ENCODE results near the gene CCSER1.
"Not testable (repeated sequence)": the region's sequence is repeated elsewhere in the genome, so short reads cannot be mapped to it uniquely, and the experiment has no call there.

The CCSER1 gene

DNA sequence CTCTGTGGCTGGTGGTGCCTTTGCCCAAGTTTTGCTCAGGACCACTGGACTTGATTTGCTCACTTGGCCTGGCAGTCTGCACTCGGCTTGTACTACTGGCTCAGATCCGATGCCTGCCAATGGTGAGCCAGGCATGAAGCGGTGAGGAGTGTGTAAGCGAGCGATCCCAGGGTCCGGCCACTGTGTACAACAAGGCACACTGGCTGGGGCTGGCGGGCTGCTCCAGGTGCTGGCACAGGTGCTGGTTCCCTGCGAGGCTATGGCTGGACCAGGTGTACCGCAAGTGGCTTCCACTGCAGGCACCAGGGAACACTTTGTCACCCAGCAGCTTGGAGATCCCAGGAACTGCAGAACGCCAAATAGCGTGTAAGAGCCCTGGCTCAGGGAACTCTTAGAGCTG is 329.7 kb downstream of the CCSER1 start:
- DNase-seq, result no peak

DNA sequence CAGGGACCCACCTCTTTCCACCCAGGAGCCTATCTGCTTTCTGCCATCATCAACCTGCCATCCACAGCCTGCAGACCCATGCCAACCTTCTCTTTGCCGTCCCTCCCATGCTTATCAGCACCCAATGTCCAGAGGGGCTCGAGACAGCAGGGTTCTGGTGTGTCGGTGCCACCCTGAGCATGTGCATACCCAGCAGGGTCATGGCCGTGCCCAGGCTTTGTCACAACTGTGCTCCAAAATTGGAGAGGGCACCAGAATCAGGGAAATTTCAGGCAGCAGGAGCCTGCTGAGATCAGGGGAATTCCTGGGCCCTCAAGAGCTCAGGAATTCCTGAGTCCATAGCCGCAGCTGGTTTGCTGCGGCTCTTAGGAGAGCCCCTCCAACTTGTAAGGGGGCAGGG is 330.6 kb downstream of the CCSER1 start:
- no peak for DNase-seq

DNA sequence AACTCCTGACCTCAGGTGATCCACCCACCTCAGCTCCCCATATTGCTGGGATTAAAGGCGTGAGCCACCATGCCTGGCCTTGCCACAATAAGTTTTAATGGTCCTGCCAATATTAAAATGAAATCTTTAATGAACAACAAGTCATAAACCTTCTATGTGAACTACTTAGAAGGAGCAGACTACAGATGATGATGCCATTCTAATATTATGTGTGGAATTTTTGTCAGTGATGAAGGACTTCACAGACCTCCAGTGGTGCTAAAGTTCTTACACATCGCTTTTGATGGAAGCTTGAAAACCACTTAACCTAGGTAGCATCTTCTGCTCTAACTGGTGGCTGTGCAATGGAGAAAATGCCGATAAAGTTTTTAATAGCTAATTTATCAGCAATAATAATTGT is 331.4 kb downstream of the CCSER1 start:
- DNase-seq, result no peak

DNA sequence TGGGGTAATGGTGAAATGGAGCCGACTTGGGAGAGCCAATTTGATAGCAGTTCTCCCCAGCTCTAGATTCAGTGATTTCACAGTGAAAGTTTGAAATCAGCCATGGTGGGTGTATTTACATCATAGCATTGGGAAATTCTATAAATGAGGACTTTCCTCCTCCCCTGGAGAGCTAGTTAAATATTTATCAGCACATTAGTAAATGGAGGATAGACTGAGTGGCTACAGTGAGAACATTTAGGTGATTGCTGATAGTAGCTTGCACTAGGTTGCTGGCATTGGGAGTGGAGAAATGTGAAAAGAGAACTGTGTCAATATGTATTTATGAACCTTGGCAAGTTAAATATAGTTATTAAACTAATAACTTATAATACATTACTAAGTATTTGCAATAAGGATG is 347.3 kb downstream of the CCSER1 start:
- no peak for DNase-seq

DNA sequence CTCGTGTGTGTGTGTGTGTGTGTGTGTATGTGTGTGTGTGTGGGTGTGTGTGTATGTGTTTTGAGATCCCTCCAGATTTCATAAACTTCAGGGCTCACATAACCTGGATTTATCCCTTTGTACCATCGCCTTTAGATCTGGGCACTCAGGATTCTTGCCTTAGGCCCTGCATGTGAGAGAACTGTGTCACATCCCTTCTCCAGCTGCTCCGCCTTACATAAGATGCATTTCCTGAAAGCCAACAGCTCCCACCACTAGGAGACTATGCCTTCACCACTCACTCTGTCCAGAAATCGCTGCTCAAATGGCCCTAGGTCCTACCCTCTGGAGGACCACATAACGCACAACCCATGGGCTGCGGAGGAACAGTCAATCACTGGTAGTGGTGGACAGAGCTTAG is 348.8 kb downstream of the CCSER1 start:
- DNase-seq, result no peak

DNA sequence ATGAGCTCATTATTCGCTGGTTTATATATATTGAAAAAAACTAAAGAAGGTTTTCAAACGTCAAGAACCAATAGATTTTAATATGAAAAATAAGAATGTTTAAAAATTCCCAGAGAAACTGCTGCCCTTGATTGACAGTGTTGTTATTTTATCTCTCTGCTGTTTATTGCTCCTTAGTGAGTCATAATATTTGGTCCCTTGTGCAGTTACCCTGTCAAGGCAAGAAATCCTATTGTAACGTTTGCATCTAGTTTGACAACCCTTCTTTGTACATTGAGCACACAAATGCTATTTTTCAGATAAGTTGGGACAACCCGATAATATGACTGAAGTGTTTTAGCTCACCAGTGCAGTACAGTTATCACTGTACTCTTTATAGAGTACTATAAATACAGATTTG is 349.4 kb downstream of the CCSER1 start:
- DNase-seq, result no peak

DNA sequence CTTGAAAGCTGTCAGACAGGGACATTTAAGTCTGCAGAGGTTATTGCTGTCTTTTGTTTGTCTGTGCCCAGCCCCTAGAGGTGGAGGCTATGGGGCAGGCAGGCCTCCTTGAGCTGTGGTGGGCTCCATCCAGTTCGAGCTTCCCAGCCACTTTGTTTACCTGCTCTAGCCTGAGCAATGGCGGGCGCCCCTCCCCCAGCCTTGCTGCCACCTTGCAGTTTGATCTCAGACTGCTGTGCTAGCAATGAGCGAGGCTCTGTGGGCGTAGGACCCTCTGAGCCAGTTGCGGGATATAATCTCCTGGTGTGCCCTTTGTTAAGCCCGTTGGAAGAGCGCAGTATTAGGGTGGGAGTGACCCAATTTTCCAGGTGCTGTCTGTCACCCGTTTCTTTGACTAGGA is 357.7 kb downstream of the CCSER1 start:
- DNase-seq, result not testable (repeated sequence)

DNA sequence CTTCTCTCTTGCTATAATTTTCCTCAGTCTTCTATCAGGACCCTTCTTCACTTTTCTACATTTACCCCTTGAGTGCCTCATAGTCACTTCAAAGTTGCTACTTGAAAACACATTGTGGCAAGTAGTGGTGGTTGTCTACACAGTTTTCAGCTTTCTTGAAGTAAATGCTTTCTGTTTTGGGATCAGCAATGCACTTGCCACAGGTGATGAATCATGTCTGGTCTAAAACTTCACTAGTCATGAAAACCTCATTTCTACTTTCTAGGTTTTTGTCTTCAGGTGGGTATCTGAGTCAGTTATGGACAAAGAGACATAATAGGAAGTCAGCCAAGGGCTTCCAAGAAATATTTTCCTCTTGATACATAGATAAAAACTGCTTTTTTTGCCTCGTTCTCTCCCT is 359.2 kb downstream of the CCSER1 start:
- no peak for DNase-seq

DNA sequence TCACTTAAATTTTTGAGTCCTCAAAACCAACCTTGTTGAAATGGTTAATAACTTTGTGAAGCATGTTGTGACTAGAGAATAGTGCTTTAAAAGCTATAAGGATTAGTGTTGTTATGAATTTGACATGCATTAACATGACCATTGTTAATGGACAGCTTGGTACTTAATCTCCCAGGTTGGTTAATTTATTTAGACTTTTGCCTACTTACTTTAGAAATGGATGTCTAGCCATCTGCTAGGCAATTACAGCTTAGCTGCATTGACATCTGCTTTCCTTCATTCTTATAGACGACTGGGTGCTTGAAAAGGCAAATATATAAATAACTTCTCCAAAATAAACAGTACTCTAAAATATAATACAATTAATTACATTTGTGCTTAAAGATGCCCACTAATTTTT is 368.0 kb downstream of the CCSER1 start:
- DNase-seq, result no peak

DNA sequence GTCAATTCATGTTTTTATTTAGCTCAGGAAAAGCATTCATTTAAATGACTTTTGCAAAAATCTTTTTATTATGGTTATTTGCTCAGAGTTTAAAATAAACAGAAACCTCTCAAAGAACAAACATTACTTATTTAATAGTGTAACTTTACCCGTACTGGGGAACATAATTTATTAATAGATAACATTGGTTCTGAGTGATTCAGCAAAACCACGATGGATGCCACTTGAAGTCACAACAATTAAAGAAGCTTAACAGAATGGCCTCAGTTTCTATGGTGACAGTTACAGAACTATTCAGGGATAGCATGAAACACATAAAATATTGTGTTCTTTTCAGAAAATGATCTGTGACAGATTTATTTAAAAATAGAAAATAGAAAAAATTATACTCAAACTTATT is 368.7 kb downstream of the CCSER1 start:
- DNase-seq, result no peak

DNA sequence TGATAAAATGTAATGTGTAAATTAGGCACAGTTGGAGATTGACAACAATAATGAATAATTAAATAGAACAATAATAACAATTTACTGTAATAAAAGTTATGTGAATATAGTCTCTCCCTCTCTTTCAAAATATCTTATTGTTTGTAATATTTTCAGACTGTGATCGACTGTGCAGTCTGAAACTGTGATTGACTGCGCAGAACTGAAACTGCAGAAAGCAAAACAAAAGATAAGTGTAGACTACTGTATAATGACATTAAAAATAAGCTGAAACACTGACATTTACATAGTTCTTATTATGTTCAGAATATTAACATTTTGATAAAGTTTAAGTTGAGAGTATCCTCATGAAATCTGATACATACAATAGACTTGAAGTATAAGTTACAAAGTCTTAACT is 371.0 kb downstream of the CCSER1 start:
- DNase-seq, result no peak

DNA sequence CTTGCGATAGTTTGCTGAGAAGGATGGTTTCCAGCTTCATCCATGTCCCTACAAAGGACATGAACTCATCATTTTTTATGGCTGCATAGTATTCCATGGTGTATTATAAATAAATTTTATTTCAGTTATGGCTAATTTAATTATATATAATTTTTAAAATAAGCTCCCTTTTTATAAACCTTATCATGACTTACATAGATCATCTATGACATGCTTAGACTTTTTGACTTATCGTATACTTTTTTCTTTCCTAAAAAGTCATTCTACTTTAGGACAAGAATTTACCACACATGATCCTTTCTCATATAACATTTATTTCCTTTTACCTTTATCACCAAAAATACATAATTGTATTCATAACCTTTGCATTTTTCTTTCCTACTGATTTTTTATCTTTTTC is 376.5 kb downstream of the CCSER1 start:
- no peak for DNase-seq

DNA sequence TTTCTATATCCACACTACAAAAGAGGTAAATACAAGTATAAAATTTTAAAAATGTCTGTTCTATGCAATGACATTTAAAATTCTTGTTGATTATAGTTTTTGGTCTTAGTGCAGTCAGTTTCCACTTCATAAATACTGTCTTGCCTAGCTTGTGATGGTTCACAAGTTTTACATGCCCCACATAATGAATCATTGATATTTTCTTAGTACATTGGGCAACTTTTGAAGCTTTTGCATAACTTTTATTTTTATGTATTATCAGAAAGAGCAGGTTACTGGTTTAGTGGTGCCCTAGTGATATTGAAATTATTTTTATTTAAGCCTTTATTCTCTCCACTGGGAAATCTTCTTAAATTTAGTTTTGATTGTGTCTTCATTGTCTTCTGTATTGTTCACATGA is 388.0 kb downstream of the CCSER1 start:
- DNase-seq, result no peak

DNA sequence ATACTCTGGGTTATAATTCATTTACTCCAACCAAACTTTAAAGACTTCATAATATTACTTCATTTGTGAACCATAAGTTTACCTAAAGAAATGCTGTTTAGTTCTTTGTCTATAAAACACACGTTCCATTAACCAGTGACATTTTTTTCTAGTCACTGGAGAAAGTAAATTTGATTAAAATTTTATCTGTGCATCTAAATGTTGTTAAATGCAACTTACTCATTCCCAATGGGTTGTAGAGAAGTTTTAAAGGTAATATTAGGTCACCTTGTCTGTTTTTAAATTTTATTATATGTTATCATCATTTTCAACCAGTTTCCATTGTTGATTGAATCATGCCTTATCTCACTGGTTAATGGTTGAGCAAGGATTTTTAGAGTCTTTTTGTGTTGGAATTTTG is 401.4 kb downstream of the CCSER1 start:
- DNase-seq, result no peak

DNA sequence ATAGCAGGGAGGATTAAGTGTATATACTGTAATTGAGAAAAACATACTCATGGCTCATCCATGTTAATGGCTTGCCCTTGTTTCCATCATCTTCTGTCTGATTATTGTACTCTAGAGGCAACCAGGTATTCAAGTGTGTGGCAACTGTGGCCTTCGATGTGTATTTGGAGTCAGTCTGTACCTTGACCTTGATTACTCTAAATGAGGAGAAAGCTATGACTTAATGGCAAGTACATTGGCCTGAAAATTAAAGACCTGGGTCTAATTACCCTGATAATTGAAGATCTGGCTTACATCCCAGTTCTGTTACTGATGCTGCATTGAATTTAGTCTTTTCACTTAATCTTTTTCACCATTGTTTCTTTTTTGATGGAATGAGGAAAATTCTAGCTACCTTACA is 409.2 kb downstream of the CCSER1 start:
- no peak for DNase-seq

DNA sequence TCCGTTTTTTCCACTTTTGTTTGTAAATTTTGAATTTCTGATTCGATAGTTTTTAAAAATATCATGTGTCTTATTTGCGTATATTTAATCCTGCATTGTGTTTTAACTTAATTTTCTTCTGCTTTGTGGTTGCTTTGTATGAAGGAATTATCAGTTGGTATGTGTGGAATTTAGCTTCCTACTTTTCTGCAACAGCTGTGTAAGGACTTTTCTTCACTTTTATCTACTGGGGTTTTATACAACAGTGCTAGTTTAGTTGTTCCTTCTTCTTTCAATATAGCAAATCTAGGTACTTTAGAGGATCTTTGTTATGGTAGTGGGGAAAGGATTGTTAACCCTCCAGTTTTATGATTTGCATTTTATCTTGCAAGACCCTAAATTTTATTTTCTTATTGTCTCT is 410.3 kb downstream of the CCSER1 start:
- no peak for DNase-seq

DNA sequence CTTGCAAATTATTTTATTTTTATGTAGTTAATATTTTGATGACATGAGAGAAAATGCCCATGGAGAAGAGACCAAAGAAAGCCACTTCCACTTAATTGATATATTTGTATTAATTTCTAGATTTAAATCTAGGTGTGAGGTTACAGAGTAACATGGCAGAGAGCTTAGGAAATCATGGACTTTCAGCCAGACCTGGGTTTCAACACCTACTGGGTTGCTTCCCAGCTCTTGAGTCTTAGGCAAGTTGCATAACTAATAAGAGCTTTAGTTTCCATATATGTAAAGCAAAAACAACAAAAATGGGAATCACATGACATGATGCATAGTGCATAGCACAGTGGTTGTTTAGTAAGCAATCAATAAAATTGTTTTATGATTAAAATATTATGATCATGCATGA is 413.3 kb downstream of the CCSER1 start:
- DNase-seq, result no peak

DNA sequence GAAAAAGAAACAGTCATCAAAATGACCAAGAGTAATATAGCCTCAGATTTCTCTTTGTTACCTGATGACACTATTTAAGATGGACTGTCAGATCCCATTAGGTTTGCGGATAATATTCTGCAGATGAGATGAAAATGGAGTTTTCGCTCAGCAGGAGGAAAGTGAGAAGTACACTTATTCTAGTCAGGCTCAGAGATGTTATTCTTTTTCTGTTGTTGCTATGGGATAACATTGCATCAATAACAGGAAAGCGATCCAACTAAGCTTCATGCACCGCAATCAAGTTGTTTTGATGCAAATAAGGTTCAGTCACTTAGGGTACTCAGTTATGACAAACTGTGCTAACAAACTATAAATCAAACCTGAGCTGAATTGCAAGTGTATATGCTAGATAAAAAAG is 415.0 kb downstream of the CCSER1 start:
- no peak for DNase-seq

DNA sequence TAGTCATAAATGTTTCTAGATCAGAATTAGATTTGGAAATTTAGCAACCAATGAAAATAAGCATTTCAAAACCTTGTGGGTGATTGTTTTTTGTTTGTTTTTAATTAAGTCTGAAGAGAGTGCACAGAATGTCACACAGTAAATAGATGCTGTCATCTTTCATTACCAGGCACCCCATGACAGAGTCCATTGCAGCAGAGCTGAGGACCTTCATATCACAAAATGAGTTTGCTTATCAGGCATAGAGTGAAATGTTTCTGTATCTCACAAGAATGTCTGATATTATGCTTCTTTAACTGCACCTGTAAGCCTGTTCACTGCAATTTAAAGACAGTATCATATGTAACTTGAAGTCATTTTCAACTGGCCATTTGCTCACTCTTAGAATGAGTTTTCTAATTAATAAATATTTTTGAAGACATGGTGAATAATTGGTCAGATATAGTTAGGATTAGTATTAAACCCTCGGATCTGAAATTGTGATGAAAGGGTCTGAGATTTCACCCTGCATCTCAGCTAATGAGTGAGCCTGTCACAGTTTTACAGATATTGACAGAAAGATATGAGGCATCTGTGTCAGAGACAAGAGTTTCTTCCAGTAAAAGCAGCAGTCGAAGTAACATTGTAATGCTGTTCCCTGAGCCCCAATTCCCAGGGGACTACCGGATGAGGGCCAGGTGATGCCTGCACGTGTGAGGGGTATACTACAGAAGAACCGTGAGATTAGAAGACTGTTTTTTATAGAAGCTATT is 416.4 kb downstream of the CCSER1 start:
- no peak for DNase-seq

DNA sequence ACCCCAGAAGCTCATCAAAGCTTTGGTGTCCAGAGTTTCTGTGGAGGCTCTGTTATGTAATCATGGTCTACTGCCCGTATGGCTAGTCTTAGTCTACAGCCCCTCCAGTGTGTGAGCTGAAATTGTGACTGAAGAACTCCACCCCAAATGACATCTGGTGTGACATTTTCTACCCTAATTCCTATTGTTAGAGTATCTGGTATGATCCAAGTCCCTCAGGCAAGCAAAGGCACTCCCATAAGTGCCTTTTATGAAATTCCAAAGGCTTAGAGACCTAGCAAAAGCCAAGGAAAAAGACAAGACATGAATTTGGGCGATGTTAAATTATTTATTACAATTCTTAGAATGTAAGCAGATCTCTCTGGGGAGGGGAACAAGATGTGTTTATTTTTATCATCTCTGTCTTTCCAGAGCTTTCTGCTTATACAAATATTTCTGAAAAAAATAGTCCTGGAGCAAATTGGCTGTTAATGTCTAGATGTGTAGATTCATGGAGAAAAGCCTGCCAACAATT is 417.4 kb downstream of the CCSER1 start:
- DNase-seq, result no peak

DNA sequence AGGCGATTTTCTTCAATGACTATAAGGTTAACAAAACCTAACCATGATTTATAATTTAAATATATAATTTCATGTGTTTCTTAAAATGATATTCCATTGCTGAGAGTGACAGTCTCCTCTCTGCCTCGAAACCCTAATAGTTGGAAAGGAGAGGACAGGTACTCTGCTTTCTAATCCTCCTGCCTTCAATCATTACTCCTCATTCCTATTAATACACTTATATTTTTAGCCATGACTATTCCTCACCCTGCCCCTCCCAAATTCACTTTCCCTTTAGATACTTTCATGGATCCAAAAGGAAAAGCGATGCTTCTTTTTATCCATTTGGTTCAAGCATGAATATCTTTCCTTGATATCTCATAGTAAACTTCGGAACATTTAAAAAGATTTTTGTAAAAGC is 418.2 kb downstream of the CCSER1 start:
- DNase-seq, result no peak

DNA sequence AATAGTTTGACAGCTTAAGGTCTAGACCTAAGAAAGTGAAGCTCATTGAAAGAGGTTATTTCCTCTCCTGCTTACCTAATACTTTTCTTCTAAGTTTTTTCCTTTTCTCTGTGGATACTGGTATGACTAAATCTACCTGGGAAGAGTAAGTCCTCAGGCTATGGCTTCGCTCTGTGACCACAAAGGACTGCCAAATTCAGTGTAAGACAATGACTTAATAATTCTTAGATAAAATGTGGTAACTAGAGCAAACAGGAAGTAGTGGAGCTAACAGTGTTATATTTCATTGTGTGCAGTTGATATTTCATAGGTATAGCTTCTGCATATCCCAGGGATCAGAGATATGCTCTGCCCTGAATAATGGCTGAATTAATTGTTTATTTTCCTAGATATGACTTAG is 418.9 kb downstream of the CCSER1 start:
- DNase-seq, result no peak

DNA sequence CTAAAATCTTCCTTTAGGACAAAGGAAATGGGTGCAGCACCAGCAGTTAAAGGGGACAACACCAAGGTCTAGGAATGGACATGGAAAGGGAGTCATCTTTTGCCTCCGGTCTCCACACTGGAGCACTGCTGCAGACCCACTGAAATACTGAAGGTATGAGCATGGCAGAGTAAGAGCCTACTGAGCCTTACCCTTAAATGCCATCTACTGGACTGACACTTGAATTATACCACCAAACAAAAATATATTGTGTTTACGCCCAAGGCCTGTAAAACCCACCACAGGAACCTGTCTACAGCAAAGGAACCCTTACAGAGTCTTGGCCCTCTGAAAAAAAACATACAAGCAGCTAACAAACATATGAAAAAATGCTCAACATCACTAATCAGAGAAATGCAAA is 443.4 kb downstream of the CCSER1 start:
- no peak for DNase-seq

DNA sequence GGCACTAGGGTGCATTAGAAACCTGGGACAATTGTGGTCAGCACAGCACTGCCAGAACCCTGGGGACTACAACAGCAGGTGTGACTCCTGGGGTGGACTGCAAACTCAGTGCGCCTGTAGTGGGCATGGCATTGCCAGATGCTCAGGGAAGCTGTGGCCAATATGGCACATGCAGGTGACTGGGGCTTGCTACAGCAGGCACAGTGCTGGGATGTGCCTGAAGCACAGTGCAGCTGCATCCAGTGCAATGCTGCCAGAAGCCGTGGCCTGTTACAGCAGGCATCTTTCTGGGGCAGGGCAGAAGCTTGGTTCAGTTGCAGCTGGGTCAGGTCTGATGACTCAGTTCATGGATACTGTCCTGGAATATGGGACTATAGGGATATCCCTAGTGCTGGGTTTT is 445.8 kb downstream of the CCSER1 start:
- no peak for DNase-seq

DNA sequence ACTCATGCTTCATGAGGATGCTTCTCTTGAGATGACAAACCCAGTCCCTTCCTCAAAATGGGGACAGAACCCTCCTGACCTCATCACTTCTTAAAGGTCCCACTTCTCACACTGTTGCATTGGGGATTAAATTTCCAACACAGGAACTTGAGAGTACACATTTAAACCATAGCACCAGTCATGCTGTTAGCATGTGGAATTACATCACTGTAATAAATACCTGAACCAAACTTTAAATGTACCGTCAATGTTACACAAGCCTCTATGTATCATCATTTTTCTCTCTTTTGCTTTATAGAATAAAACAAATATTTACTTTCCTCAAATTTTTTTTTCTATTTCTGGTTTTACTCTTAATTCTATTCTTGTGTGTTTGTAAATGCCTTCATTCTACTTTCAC is 448.2 kb downstream of the CCSER1 start:
- DNase-seq, result no peak
